Mucosa of rectum (tissue), 2 donors: Measurements from ENCODE around the gene SPTAN1.
A peak's percentile ranks its signal among the peaks of the same experiment; 100 is the strongest.
"Not testable (repeated sequence)": the region's sequence is repeated elsewhere in the genome, so short reads cannot be mapped to it uniquely, and the experiment has no call there.

ENCODE experiments used
- H3K27ac ChIP-seq, 2 donors: one replicate each; pipeline ENCODE4 v1.7.0; 2013; ENCODE audit warnings: inconsistent platforms in 2 of 2, low read depth in 2 of 2, low read length in 2 of 2
- H3K27me3 ChIP-seq, 2 donors: one replicate each; pipeline ENCODE4 v1.7.0; 2013; ENCODE audit warnings: low read length in 2 of 2; ENCODE audit not compliant: control insufficient read depth in 2 of 2, insufficient read depth in 2 of 2
- H3K36me3 ChIP-seq, 2 donors: one replicate each; pipeline ENCODE4 v1.7.0; 2013; ENCODE audit warnings: low read length in 2 of 2; ENCODE audit not compliant: control insufficient read depth in 2 of 2, insufficient read depth in 2 of 2
- H3K4me1 ChIP-seq, 2 donors: one replicate each; pipeline ENCODE4 v1.7.0; 2013; ENCODE audit warnings: low read length in 2 of 2, mild to moderate bottlenecking in 1 of 2; ENCODE audit not compliant: control insufficient read depth in 2 of 2, insufficient read depth in 2 of 2
- H3K4me3 ChIP-seq, 2 donors: one replicate each; pipeline ENCODE4 v1.7.0; 2013; ENCODE audit warnings: low read length in 2 of 2
- H3K9ac ChIP-seq, 2 donors: one replicate each; pipeline ENCODE4 v1.7.0; 2013; ENCODE audit warnings: low read length in 2 of 2, low read depth in 1 of 2, mild to moderate bottlenecking in 1 of 2
- H3K9me3 ChIP-seq, 2 donors: one replicate each; pipeline ENCODE4 v1.7.0; 2013; ENCODE audit warnings: low read length in 2 of 2; ENCODE audit not compliant: control insufficient read depth in 2 of 2
- donor health status: healthy.
- donor health status: Normal muscosa, but diverticular disease.

SPTAN1 gene

DNA sequence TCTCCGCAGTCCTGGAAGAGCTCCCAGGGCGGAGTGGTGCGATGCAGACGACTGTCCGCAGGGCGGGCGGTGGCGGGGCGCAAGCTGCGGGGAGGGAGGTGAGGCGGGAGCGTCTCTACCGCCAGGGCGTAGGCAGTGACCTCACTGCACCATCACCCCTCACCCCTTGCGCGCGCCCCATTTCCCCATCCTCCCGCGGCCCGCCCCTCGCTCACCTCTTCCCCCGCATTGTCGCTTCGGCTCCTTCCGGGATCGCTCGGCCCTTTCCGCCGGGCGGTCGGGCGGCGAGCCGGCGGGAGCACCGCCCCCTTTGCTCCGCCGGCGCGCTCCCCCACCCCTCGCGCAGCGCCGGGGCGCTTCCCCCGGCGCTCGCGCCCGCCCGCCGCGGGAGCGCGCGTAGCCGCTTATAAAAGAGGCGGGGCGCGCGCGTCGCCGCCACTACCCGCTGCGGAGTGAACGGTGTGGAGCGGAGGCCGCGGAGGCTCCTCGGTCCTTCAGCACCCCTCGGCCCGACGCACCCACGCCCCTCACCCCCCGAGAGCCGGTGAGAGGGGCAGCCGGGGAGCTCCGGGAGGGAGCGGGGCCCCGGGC is at the start of gene SPTAN1:
Gene SPTAN1, plus strand, starts transcription at position 435 of the 591 bp plus-strand sequence. CDS start 14,154 bp downstream, outside the sequence.
- Histone ChIP-seq H3K4me1 (peaks cover 28 to 39% of the 10 kb centered on the region in 2 donors), H3K36me3 (no peaks in the 10 kb centered on the region), H3K9me3 (no peaks in the 10 kb centered on the region), H3K4me3 (peak within 1 kb of the TSS; percentile 94 to 96), H3K27ac (peak within 1 kb of the TSS; percentile 88 to 92), H3K9ac (peak within 1 kb of the TSS; percentile 57 to 86), H3K27me3 (no peaks in the 10 kb centered on the region)

DNA sequence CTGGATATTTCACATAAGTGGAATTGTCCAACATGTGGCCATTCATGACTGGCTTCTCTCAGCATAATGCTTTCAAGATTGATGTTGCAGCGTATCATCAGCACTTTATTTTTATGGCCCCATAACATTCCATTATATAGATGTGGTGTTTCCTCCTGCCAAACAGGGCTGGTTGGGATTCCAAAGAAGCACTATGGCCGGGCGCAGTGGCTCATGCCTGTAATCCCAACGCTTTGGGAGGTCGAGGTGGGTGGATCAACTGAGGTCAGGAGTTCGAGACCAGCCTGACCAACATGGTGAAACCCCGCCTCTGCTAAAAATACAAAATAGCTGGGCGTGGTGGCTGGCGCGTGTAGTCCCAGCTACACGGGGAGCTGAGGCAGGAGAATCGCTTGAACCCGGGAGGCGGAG is 49.0 kb upstream of the SPTAN1 start:
- H3K27ac ChIP-seq, H3K27me3 ChIP-seq, H3K9me3 ChIP-seq: not testable (repeated sequence)
- H3K36me3 ChIP-seq, result peaks cover 5 to 25% of the 10 kb centered on the region in 2 donors
- peak overlapping the region; percentile 86 to 97 for H3K4me3 ChIP-seq
- H3K9ac ChIP-seq, result peak overlapping the region in 1 of 2 donors; percentile 13
- peaks cover 12 to 19% of the 10 kb centered on the region in 2 donors for H3K4me1 ChIP-seq

DNA sequence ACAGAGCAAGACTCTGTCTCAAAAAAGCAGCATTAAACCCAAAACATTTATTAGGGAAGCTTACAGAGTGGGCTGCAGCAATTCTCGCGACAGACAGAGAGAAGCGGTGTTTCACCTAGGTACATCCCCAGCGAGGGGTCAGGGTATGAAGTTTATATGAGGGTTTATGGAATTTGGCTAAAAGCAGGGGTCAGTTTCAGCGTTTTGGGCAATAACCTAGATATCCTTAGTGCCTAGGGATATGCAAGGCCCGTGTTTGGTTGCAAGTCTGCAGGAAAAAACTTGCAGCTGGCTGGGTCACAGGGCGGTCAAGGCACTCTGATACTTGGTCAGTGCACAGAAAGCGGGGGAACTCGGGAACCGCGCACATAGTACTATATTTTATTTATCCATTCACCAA is 48.5 kb upstream of the SPTAN1 start:
- Histone ChIP-seq H3K27ac (no peak overlapping the region), H3K27me3 (no peaks in the 10 kb centered on the region), H3K9ac (peak overlapping the region in 1 of 2 donors; percentile 13), H3K9me3 (no peaks in the 10 kb centered on the region), H3K4me1 (peaks cover 12 to 19% of the 10 kb centered on the region in 2 donors), H3K36me3 (peaks cover 5 to 23% of the 10 kb centered on the region in 2 donors), H3K4me3 (peak overlapping the region; percentile 86 to 97)

DNA sequence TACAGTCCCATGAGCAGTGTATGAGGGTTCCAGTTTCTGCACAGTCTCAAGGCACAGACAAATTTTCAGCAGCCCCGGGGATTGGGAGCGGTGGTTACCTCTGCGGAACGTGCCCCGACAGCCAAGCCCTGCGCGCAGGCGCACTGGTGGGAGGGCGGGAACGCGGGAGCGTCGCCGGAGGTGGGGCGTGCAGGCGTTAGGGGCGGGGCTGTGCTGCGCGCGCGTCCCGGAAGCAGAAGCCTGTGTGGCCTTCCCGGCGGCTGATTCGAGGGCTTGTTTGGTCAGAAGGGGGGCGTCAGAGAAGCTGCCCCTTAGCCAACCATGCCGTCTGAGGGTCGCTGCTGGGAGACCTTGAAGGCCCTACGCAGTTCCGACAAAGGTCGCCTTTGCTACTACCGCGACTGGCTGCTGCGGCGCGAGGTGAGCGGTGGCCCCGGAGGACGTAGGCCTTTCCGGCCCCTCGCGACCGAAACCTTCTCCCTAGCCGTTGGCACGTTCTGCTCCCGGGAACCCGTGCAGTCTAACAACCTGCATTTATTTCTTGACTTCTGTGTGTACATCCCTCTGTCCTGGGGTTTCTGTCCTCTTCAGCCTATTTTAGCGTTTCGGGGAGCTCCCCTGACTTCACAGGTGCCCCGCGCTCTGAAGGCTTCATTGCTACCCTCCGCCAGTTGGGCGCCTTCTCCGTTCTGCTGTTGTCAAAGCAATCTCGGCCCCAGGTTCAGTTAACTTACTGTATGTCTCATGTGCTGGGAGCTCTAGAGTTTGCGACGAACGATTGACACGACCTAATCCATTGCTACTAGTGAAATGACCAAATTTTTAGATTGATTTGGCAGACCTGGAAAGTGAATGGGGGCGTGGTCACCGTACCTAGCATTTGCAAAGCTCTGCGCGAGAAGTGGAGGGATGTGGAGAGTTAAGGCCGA is 47.6 kb upstream of the SPTAN1 start, which contains the start of gene GLE1:
Gene GLE1, plus strand, starts transcription at position 235 of the 929 bp plus-strand sequence. Its CDS starts 87 bp downstream, at position 322.
- H3K4me1 ChIP-seq, result peaks cover 12 to 19% of the 10 kb centered on the region in 2 donors
- H3K36me3 ChIP-seq, result peaks cover 12 to 23% of the 10 kb centered on the region in 2 donors
- no peaks in the 10 kb centered on the region for H3K27me3 ChIP-seq
- H3K27ac ChIP-seq, result peak within 1 kb of the TSS; percentile 90
- peak within 1 kb of the TSS; percentile 86 to 97 for H3K4me3 ChIP-seq
- H3K9ac ChIP-seq, result peak within 1 kb of the TSS; percentile 81 to 97
- H3K9me3 ChIP-seq, result no peaks in the 10 kb centered on the region

DNA sequence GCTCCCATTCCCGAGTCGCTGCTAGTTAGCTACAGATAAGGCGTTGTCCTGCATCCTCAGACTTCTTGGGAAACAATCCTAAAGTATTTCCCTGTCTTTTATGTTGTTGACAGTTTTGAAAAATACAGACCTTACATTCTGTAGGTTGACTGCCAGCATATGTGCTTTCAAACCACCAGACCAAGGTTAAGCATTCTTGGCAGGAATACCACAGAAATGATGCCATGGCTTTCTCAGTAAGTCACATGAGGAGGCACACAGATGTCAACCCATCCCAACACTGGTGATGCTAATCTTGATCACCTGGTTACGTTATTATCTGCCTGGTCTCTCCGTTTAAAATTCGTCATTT is 47.0 kb upstream of the SPTAN1 start:
- H3K4me1 ChIP-seq, result peaks cover 12 to 19% of the 10 kb centered on the region in 2 donors
- peak overlapping the region in 1 of 2 donors; percentile 90 for H3K27ac ChIP-seq

DNA sequence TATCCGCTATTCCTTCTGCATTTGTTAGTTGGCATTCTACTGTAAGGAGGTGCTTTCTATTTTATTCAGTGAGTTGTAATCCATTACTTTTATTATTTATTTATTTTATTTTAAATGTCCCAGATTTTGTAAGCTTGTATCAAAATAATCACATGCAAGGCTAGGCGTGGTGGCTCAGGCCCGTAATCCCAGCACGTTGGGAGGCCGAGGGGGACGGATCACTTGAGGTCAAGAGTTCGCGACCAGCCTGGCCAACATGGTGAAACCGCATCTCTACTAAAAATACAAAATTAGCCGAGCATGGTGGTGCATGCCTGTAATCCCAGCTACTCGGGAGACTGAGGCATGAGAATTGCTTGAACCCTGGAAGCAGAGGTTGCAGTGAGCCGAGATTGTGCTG is 46.5 kb upstream of the SPTAN1 start:
- H3K4me3 ChIP-seq, H3K9me3 ChIP-seq, H3K27ac ChIP-seq, H3K9ac ChIP-seq, H3K27me3 ChIP-seq: not testable (repeated sequence)
- Histone ChIP-seq H3K4me1 (peaks cover 12 to 19% of the 10 kb centered on the region in 2 donors), H3K36me3 (peaks cover 12 to 18% of the 10 kb centered on the region in 2 donors)

More for the DNA sequence above, 47.0 kb upstream of the SPTAN1 start:
- peak overlapping the region; percentile 81 to 97 for H3K9ac ChIP-seq
- no peaks in the 10 kb centered on the region for H3K9me3 ChIP-seq
- H3K27me3 ChIP-seq, result no peaks in the 10 kb centered on the region
- peaks cover 12 to 21% of the 10 kb centered on the region in 2 donors for H3K36me3 ChIP-seq
- H3K4me3 ChIP-seq, result peak overlapping the region; percentile 86 to 97

DNA sequence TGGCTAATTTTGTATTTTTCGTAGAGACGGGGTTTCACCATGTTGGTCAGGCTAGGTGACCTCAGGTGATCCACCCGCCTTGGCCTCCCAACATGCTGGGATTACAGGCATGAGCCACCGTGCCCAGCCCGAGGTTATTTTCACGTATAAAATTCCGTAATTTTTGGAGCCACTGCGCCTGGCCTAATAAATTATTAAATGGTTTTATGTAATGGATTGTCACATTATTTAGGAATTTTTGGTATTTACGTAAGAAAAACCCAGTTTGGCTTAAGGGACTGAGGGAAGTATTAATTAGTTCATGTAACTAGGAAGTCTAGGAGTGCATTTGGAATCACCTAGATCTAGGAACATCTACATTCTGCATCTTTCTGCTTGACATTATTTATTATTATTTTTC is 39.6 kb upstream of the SPTAN1 start:
- peaks cover 16 to 44% of the 10 kb centered on the region in 2 donors for H3K36me3 ChIP-seq
- no peak overlapping the region for H3K27ac ChIP-seq
- no peaks in the 10 kb centered on the region for H3K27me3 ChIP-seq
- no peak overlapping the region for H3K9ac ChIP-seq
- no peaks in the 10 kb centered on the region for H3K9me3 ChIP-seq
- no peaks in the 10 kb centered on the region for H3K4me1 ChIP-seq
- no peak overlapping the region for H3K4me3 ChIP-seq

DNA sequence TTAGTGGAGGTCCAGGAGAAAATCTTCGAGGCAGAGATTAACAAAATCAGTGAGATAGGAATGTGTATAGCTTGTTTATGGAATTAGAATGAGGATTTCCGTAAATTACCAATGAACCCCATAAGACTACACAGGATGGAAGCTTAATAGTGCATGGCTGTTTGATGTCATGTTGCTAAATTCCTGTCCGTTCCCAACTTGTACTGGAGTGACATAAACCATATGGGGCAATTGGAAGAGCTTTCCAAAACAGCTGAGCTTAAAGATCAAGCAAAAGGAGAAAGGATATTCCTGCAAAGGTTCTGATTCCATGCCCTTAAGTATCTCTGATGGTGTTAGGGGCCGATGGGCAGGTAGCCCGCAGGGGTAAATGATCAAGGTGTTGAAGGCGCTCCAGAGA is 30.4 kb upstream of the SPTAN1 start:
- no peak overlapping the region for H3K9ac ChIP-seq
- no peaks in the 10 kb centered on the region for H3K27me3 ChIP-seq
- H3K36me3 ChIP-seq, result peaks cover 29 to 56% of the 10 kb centered on the region in 2 donors
- H3K4me1 ChIP-seq, result no peaks in the 10 kb centered on the region
- no peaks in the 10 kb centered on the region for H3K9me3 ChIP-seq
- H3K4me3 ChIP-seq, result no peak overlapping the region
- H3K27ac ChIP-seq, result no peak overlapping the region

DNA sequence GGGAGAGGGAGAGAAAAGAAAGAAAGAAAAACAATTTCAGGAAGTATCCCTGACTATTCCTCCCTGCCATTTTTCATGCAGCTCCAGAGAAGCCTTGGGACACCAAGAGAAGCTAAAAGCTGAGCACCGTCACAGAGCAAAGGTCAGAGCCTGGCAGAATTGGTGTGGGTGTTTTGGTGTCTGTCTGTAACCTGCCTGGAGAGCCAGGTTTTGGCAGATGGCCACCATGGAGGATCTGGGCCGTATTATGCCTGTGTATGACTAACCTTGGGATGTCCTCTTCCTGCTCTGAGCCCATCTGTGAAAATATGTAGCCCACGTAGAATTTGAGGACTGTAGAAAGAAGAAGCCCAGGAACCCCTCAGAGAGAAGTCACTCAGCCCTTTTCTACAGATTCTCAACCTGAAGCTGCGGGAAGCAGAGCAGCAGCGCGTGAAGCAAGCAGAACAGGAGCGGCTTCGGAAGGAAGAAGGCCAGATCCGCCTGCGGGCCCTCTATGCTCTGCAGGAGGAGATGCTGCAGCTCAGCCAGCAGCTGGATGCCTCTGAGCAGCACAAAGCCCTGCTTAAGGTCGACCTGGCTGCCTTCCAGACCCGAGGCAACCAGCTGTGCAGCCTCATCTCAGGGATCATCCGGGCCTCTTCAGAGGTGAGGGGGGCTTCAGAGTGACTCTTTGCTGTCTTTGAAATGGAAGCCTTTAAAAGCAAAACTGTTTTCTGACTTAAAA is 29.0 kb upstream of the SPTAN1 start:
- Histone ChIP-seq H3K9me3 (no peaks in the 10 kb centered on the region), H3K4me3 (no peak overlapping the region), H3K9ac (no peak overlapping the region), H3K36me3 (peaks cover 35 to 59% of the 10 kb centered on the region in 2 donors), H3K27ac (no peak overlapping the region), H3K4me1 (no peaks in the 10 kb centered on the region), H3K27me3 (no peaks in the 10 kb centered on the region)
